CD4-positive, alpha-beta T cell (primary cell): Measurements from ENCODE around the gene RIN3. TPM values are rescaled to one million over a fixed set of nuclear protein-coding genes. Genes with fewer than 3 reads are reported as not detected.

ENCODE experiments used
- ATAC-seq: fragments of 200-7000 bp; cut with Tn5 transposase; one replicate; pipeline ENCODE4 v1.10.0; 2022; ENCODE audit warnings: mild to moderate bottlenecking; ENCODE audit not compliant: poor library complexity
- CTCF ChIA-PET: fragments of 350-600 bp; sonication (Branson Sonifier 250); formaldehyde crosslinking; loops from one replicate; lab custom pipeline; 2021; ENCODE audit warnings: antibody characterized with exemption, inconsistent platforms; lab: Charles Lee
- POLR2A ChIA-PET: fragments of 350-600 bp; sonication (Branson Sonifier 250); formaldehyde crosslinking; loops from one replicate; lab custom pipeline; 2021; ENCODE audit warnings: antibody characterized with exemption, inconsistent platforms; lab: Charles Lee
- DNase-seq, 14 experiments: peaks; one replicate each; pipeline ENCODE4 v3.0.0-alpha.2; 2013 to 2020; ENCODE audit warnings: mixed read lengths in 2 of 14
- H3K27ac ChIP-seq, 2 donors: one replicate each; pipeline versions ENCODE4 v1.5.1 to v1.7.0; 2013; ENCODE audit warnings: low read length in 2 of 2, low read depth in 1 of 2, mild to moderate bottlenecking in 1 of 2
- H3K27me3 ChIP-seq, 2 experiments: 1 replicate in 1 of 2; 2 replicates in 1 of 2; pipeline versions ENCODE4 v1.6.1 to v1.7.0; 2013; ENCODE audit warnings: low read length in 2 of 2, control low read depth in 1 of 2, mild to moderate bottlenecking in 1 of 2, moderate library complexity in 1 of 2; ENCODE audit not compliant: insufficient read depth in 2 of 2, control insufficient read depth in 1 of 2
- H3K36me3 ChIP-seq: one replicate; pipeline ENCODE4 v1.6.1; 2013; ENCODE audit warnings: low read length, control low read depth; ENCODE audit not compliant: insufficient read depth
- H3K4me1 ChIP-seq: one replicate; pipeline ENCODE4 v1.6.1; 2013; ENCODE audit warnings: low read length, control low read depth; ENCODE audit not compliant: insufficient read depth
- H3K4me3 ChIP-seq: one replicate; pipeline ENCODE4 v1.5.1; 2013; ENCODE audit warnings: mild to moderate bottlenecking, low read length, moderate library complexity
- H3K9me3 ChIP-seq, 2 experiments: 1 replicate in 1 of 2; 2 replicates in 1 of 2; pipeline versions ENCODE4 v1.6.1 to v1.7.0; 2013; ENCODE audit warnings: low read length in 2 of 2, mild to moderate bottlenecking in 2 of 2, control low read depth in 1 of 2, moderate library complexity in 1 of 2; ENCODE audit not compliant: control insufficient read depth in 1 of 2, insufficient read depth in 1 of 2
- H3K27ac Mint-ChIP-seq: one replicate; pipeline ENCODE4 v1.8.0; 2020; ENCODE audit warnings: mixed read lengths
- H3K27me3 Mint-ChIP-seq: one replicate; pipeline ENCODE4 v1.8.0; 2021; ENCODE audit warnings: mixed read lengths
- H3K36me3 Mint-ChIP-seq: one replicate; pipeline ENCODE4 v1.8.0; 2021; ENCODE audit warnings: low read depth, mixed read lengths
- H3K4me1 Mint-ChIP-seq: one replicate; pipeline ENCODE4 v1.8.0; 2021; ENCODE audit warnings: low read depth, mixed read lengths
- H3K4me3 Mint-ChIP-seq: one replicate; pipeline ENCODE4 v1.8.0; 2020; ENCODE audit warnings: mild to moderate bottlenecking, mixed read lengths
- H3K9me3 Mint-ChIP-seq: one replicate; pipeline ENCODE4 v1.8.0; 2020; ENCODE audit warnings: mixed read lengths
- intact Hi-C, 2 experiments: fragments of 100-400 bp; cut with DNase I in 1 of 2; cut with micrococcal nuclease in 1 of 2; formaldehyde crosslinking; loops; one replicate each; pipeline versions ENCODE4 v1.15.1 to v1.9.0; 2023 to 2025; cut with DNase I, micrococcal nuclease
- total RNA-seq, 174 experiments: library from RNA in 2 of 174; stranded (reverse) in 2 of 174; gene quantifications; one replicate each; pipeline ENCODE4 v1.2.3 and lab custom pipeline; 2021 to 2026
- TF ChIP-seq, protein P1 (sequence below): fragments of 200-600 bp; IDR thresholded peaks from one replicate; pipeline ENCODE4 v1.8.0; 2022; ENCODE audit warnings: antibody characterized with exemption, mild to moderate bottlenecking

The RIN3 gene
- total RNA-seq, 2 experiments from 2014 or later, result 67.9 to 72.2 TPM

DNA sequence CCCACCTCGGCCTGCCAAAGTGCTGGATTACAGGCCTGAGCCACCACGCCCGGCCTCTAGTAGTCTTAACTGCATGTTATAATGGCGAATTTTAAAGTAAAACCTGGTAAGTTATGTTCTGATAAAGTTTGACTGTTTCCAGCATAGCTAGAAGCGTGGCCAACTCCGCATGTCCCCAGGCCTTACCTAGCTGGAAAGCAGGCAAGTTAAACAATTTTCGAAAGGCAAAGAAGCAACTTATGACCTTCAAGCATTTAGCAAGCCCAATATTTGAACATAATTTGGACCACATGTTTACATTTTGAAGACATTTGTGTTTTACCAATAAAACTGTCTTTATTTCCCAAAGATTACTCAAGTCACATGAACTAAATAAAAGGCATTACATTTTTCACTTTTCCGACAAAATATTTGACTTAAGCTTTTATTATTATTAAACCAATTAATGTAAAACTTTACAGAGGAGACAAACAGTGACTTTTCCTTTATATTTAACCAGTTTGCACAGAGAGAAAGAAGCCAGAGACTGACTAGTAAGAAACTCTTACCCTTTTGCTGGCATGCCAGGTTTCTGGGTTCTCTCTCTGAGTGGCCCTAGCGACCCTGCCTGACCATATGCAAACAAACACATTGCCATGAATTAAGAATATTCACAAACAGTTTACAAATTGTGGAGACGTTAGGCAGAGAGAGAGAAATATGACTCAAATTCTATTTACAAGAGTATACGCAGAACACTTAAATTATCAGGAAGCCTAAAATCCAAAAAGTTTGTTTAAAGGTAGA, 106.3 kb downstream of the RIN3 start:
- DNase-seq (no peak), ATAC-seq (no peak)
- no peak overlapping the region for H3K27ac Mint-ChIP-seq
- TF ChIP-seq, protein P1, sequence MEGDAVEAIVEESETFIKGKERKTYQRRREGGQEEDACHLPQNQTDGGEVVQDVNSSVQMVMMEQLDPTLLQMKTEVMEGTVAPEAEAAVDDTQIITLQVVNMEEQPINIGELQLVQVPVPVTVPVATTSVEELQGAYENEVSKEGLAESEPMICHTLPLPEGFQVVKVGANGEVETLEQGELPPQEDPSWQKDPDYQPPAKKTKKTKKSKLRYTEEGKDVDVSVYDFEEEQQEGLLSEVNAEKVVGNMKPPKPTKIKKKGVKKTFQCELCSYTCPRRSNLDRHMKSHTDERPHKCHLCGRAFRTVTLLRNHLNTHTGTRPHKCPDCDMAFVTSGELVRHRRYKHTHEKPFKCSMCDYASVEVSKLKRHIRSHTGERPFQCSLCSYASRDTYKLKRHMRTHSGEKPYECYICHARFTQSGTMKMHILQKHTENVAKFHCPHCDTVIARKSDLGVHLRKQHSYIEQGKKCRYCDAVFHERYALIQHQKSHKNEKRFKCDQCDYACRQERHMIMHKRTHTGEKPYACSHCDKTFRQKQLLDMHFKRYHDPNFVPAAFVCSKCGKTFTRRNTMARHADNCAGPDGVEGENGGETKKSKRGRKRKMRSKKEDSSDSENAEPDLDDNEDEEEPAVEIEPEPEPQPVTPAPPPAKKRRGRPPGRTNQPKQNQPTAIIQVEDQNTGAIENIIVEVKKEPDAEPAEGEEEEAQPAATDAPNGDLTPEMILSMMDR, result no peak
- Histone ChIP-seq H3K27me3 (no peaks in the 10 kb centered on the region), H3K4me3 (no peak overlapping the region), H3K27ac (no peak overlapping the region), H3K9me3 (peaks cover 10 to 17% of the 10 kb centered on the region in 2 experiments), H3K4me1 (peaks cover 21% of the 10 kb centered on the region), H3K36me3 (no peaks in the 10 kb centered on the region)
- POLR2A ChIA-PET, result no interaction called here
- H3K4me1 Mint-ChIP-seq, result peaks cover 27% of the 10 kb centered on the region
- peaks cover 15% of the 10 kb centered on the region for H3K9me3 Mint-ChIP-seq
- no peaks in the 10 kb centered on the region for H3K27me3 Mint-ChIP-seq
- H3K36me3 Mint-ChIP-seq, result peaks cover 33% of the 10 kb centered on the region
- CTCF ChIA-PET, result interaction anchor here (0.6 to 1.2 kb wide), 2 partner anchors 10 to 253 kb away, joined by 3 read pairs; no protein-coding TSS in a partner anchor
- no peak overlapping the region for H3K4me3 Mint-ChIP-seq
- intact Hi-C loops, result no loop called here

DNA sequence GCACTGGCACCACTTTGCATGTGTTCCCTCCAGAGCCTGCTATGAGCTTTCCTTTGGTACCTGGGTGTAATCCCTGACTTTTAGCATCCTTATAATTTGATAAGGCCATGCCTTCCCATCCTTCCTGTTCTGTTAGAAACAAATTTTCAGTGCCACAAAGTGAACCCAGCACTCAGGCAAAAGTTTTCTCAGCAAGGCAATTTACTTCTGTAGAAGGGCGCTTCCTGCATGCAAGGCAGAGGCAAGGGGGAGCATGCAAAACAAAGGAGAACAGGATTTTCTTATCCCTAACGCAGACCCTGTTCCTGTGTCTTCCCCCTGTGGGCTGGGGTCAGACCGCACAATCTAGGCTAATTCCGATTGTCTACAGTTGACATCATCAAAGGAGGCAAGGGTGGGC, 108.7 kb downstream of the RIN3 start:
- no peak overlapping the region for H3K27ac Mint-ChIP-seq
- intact Hi-C loops, result no loop called here
- TF ChIP-seq, protein P1, result no peak

DNA sequence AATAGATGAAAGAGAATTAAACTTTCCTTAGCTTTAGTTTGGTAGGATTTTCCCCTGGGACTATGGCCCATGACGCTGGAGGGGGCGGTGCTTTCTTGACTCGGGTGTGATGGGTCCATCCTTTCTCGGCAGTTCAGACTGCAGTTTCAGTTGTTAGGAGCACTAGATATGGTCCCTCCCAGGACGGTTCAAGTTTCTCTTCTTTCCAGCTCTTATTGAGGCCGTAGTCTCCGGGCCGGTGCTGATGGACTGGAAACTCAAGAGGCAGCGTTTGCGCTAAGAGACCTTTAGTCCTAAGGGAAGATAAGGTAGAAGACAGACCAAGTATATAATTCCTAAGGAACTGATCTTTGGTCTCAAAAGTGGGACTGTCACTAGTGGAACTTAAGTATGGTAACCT, 111.2 kb downstream of the RIN3 start:
- Histone ChIP-seq H3K27ac (no peak overlapping the region), H3K9me3 (peaks cover 25 to 34% of the 10 kb centered on the region in 2 experiments), H3K27me3 (no peaks in the 10 kb centered on the region), H3K4me1 (no peaks in the 10 kb centered on the region), H3K4me3 (no peak overlapping the region), H3K36me3 (no peaks in the 10 kb centered on the region)
- Mint-ChIP-seq H3K9me3 (peaks cover 30% of the 10 kb centered on the region), H3K27ac (no peak overlapping the region), H3K4me3 (no peak overlapping the region), H3K27me3 (no peaks in the 10 kb centered on the region), H3K4me1 (no peaks in the 10 kb centered on the region), H3K36me3 (peaks cover 68% of the 10 kb centered on the region)
- ChIA-PET POLR2A (no interaction called here), CTCF (no interaction called here)
- TF ChIP-seq, protein P1, result no peak
- ATAC-seq (no peak), DNase-seq (no peak)
- intact Hi-C loops, result no loop called here

More for the DNA sequence above, 108.7 kb downstream of the RIN3 start:
- DNase-seq (no peak), ATAC-seq (no peak)
- Mint-ChIP-seq H3K27me3 (no peaks in the 10 kb centered on the region), H3K4me3 (no peak overlapping the region), H3K36me3 (peaks cover 55% of the 10 kb centered on the region), H3K4me1 (peaks cover 8% of the 10 kb centered on the region), H3K9me3 (peaks cover 23% of the 10 kb centered on the region)
- Histone ChIP-seq H3K4me1 (no peaks in the 10 kb centered on the region), H3K9me3 (peaks cover 16 to 21% of the 10 kb centered on the region in 2 experiments), H3K27ac (no peak overlapping the region), H3K4me3 (no peak overlapping the region), H3K27me3 (no peaks in the 10 kb centered on the region), H3K36me3 (no peaks in the 10 kb centered on the region)
- CTCF ChIA-PET, result interaction anchor here (0.6 kb wide), 1 partner anchor 966 kb away, joined by 3 read pairs; no protein-coding TSS in a partner anchor
- POLR2A ChIA-PET, result interaction anchor here (1.5 kb wide), 1 partner anchor 30 kb away, joined by 5 read pairs; no protein-coding TSS in a partner anchor
